ENCODE data around the gene KIAA0825.

DNA sequence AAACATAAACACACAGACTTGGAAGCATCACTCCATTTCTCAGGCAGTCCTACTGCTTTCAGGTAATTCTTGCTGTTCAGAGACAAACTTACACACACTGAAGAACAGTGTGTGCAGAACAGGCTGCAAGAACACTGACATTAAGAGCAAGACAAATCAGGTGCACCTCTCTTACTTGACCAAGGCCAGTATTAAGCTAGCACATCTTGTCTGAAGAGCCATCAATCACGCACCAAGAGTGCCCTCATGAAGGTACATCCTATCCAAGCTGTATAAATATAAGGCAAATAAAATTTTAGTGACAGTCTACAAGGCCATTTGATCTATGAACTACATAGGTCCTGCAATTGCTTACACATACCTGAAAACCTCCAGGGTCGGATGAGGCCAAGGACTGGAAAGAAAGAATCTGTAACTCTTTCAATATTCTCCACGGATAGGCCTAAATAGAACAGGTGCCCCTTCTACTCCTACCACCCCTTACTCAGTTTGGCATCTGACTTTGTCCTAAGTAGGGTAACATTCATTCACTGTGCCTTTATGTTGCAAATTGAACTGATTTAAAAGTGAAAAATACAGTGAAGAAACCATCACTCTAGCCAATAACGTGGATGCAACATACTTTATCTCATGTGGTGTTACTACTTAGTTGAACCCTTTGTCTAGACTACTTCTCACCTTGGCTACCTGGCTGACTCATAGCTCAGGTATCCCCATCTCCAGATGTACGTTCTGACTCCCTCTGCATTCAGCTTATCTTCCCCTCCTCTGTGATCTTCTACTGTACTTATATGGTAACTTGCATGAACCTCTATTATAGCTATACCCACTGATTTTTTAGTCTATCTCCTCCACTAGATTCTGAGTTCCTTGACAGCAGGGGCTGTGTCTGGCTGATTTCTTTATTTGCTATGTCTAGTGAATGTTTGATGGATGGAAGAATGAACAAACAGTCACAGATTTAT, 256.3 kb downstream of the KIAA0825 start:
- TF ChIP-seq, protein P1, sequence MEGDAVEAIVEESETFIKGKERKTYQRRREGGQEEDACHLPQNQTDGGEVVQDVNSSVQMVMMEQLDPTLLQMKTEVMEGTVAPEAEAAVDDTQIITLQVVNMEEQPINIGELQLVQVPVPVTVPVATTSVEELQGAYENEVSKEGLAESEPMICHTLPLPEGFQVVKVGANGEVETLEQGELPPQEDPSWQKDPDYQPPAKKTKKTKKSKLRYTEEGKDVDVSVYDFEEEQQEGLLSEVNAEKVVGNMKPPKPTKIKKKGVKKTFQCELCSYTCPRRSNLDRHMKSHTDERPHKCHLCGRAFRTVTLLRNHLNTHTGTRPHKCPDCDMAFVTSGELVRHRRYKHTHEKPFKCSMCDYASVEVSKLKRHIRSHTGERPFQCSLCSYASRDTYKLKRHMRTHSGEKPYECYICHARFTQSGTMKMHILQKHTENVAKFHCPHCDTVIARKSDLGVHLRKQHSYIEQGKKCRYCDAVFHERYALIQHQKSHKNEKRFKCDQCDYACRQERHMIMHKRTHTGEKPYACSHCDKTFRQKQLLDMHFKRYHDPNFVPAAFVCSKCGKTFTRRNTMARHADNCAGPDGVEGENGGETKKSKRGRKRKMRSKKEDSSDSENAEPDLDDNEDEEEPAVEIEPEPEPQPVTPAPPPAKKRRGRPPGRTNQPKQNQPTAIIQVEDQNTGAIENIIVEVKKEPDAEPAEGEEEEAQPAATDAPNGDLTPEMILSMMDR (IDR thresholded peaks at IDR 0.05) = no peak
- TF ChIP-seq POLR2A (IDR thresholded peaks at IDR 0.05) = no peak

Measured in adrenal gland (tissue), 5 donors.